Measurements from ENCODE around the gene SLC39A2.
"Not testable (repeated sequence)": the region's sequence is repeated elsewhere in the genome, so short reads cannot be mapped to it uniquely, and the experiment has no call there.

SLC39A2 gene, protein sequence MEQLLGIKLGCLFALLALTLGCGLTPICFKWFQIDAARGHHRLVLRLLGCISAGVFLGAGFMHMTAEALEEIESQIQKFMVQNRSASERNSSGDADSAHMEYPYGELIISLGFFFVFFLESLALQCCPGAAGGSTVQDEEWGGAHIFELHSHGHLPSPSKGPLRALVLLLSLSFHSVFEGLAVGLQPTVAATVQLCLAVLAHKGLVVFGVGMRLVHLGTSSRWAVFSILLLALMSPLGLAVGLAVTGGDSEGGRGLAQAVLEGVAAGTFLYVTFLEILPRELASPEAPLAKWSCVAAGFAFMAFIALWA

GRCh38 chr14:20998674-20999366 is at the start of gene SLC39A2:
Gene SLC39A2, plus strand, starts transcription at chr14:20999293. Its CDS starts 154 bp downstream, at chr14:20999447.
- no peak for DNase-seq

- DNase-seq: not testable (repeated sequence)
Observed at GRCh38 chr14:20954736-20955537, 44.2 kb upstream of the SLC39A2 start, which contains the start of gene RNASE2. Gene RNASE2, plus strand, starts transcription at chr14:20955487. Its CDS starts 285 bp downstream, at chr14:20955772.

DNA sequence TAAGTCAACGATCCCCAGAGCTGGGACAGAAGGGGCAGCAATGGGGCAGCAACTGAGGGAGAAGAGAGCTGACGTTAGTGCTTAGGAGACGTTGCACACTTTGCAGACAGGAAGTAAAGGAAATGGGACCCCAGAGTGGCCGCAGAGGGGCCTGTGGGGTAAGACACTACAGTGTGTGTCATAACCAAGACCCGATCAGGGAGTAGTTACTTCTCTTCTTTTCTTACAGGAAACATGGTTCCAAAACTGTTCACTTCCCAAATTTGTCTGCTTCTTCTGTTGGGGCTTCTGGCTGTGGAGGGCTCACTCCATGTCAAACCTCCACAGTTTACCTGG is 43.6 kb upstream of the SLC39A2 start:
- DNase-seq: not testable (repeated sequence)

- no peak for DNase-seq
Observed at GRCh38 chr14:20956376-20956976, 42.6 kb upstream of the SLC39A2 start.

- DNase-seq: not testable (repeated sequence)
Observed at GRCh38 chr14:20958946-20959345, 40.1 kb upstream of the SLC39A2 start.

- DNase-seq: no peak
Observed at GRCh38 chr14:20969336-20969735, 29.8 kb upstream of the SLC39A2 start.

- DNase-seq: no peak
Observed at GRCh38 chr14:20970647-20970982, 28.5 kb upstream of the SLC39A2 start.

GRCh38 chr14:20970983-20971704 is 27.9 kb upstream of the SLC39A2 start:
- peak; percentile 77 for DNase-seq

DNA sequence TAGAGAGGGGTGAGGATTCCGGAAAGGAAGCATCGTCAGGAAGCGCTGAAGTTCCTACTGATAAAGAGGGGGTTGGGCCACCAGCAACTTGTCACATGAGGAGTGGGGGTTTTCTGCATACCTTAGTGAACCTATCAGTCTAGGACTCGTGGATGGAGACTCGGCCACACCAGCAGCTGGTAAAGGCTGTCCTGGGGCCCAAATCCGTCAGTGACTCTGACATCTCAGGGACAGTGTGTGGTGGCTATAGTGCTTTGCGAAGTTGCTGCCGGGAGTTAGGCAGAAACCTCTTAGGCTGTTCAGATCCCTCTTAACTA is 27.4 kb upstream of the SLC39A2 start:
- DNase-seq: no peak

DNA sequence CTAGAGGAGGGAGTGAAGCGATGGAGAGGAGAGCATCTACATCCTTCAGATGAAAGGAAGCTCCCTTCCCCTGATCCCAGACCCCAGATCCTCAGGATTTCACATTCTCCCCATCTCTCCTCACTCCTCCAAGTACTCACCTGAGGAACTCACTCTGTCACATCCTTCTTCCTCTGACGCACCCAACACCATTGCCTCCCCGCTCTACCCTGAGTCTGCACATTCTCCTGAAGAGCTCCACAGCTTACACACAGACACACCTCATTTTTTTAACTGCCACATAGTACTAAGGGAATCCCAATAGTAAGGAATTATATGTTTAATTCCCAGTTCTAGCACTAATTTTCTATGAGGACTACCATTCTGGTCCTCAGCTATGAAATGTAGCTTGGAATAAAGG is 25.6 kb upstream of the SLC39A2 start:
- DNase-seq: no peak

- no peak for DNase-seq
Observed at GRCh38 chr14:20976291-20976690, 22.8 kb upstream of the SLC39A2 start.

GRCh38 chr14:20978687-20979086 is 20.4 kb upstream of the SLC39A2 start:
- no peak for DNase-seq

DNA sequence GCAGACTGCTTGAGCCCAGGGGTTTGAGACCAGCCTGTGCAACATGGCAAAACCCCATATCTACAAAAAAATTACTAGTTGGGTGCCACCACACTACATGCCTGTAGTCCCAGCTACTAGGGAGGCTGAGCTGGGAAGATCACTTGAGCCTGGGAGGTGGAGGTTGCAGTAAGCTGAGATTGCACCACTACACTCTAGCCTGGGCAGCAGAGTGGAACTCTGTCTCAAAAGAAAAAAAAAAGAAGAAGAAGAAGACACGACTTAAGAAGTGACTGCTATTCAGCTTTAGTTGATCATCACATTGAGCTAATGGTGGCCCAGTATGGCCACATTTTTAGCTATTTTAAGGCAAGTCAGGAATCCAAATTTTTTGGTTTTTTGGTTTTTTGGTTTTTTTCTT is 18.2 kb upstream of the SLC39A2 start:
- DNase-seq: no peak

DNA sequence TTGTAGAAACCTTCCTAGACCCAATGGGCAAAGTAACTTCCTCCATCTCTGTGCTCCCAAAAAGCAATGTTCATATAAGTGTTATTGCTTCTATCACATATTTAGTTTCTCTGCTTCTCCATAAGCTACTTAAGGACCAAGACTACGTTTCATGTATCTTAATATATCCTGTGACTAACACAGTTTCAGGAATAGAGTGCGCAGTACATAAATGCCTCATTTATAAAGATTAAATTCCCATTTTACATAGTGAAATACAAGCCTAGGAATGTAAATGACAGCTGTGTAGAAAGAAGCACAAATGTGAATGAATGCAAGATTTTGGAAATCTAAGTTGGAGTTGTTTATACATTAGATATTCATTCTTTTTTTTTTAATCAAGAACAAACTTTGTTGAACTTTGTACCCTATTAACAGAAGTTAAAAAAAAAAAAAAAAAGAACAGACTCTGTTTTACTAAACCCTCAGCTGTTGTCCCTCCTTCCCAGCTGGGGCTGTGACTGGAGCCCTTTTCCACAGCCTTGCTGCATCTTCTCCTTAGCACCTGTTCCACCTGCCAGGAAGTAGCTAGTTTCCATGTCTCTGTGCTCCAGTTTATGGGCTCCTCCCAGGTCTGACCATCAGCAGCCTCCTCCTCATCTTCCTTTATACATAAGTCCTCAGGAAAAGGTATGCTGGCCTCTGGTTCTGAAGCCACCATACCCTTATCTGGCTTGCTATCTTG is 16.3 kb upstream of the SLC39A2 start:
- DNase-seq: no peak

- not testable (repeated sequence) for DNase-seq
Observed at GRCh38 chr14:20985650-20986049, 13.4 kb upstream of the SLC39A2 start.

- DNase-seq: no peak
Observed at GRCh38 chr14:20986811-20987210, 12.3 kb upstream of the SLC39A2 start.

DNA sequence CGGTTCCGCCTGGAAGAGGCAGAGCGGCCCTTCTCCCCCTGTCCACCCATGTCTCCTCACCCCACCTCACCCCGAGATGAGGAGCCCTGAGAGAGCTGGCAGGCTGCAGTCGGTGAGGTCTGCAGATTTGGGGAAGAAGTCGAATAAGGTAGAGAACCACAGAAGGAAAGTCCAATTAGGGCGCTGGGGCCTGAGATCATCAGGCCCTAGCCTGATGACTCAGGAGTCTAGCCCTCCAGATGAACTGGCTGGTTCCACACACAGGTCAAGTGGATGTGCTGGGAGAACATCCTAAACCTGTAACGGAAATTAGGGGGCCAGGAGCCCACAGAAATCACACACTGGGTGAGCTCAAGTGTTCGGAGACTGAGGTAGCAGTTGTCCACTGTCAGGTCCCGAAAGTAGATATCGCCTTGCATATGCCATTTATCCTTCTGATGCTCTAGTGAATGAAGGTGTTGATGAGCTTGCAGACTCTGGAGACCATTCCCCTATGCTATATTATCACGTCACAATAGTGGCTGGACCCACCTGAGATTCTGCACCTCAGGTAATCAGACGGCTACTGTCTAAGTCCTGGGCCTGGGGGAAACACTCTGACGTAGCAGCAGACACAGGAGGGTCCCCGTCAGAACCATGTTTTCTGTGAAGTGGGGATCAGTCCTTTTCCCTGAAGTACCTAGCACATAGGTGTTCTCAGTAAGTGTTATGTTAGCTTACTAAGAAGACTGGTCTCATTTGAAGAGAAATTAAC is 10.2 kb upstream of the SLC39A2 start:
- no peak for DNase-seq

DNA sequence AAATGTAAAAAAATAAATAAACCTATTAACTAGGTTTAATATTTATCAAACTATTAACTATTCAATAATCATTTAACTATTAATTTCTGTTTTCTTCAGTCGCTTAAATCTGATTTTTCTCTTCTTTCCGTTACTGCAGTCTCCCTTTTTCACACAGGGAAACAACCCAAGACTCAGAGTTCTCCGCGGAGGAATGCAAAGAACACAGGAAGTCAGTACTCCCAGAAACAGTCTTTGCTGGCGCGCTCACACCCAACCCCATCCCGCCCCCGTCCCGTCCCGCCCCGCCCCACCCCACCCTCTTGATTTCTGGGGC is 9.7 kb upstream of the SLC39A2 start:
- no peak for DNase-seq

- peak; percentile 95 for DNase-seq
Observed at GRCh38 chr14:20989787-20990600, 9.1 kb upstream of the SLC39A2 start, which contains the start of gene METTL17. Gene METTL17, plus strand, starts transcription at chr14:20989980. Its CDS starts 23 bp downstream, at chr14:20990003.

- DNase-seq: no peak
Observed at GRCh38 chr14:20996521-20996920, 2.6 kb upstream of the SLC39A2 start.

DNA sequence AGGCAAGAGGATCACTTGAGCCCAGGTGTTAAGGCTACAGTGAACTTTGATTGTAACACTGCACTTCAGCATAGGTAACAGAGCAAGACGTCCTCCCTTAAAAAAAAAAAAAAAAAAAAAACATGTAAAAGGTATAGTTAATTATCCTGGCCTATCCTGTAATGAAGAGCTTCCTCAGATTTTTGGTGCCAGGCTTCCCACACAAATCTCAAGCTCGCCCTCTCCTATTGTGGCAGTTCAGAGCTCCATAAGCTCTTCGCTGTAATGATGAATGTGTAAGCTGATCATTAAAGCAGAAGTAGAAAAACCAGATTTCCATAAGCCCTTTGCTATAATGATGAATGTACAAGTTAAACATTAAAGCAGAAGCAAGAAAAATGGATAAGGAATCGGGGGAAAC is 2.0 kb upstream of the SLC39A2 start:
- no peak for DNase-seq

Data from NCI-H1105 treated with DMSO at 0.1 percent for 48 hours (cell line).